GM18861 (cell line): ENCODE data around the gene LMO2.

Experiments used
- ATAC-seq: cut with Tn5 transposase; IDR thresholded peaks from one replicate; pipeline ENCODE4 v1.9.1; 2021; ENCODE audit not compliant: unreplicated experiment

LMO2 gene

DNA sequence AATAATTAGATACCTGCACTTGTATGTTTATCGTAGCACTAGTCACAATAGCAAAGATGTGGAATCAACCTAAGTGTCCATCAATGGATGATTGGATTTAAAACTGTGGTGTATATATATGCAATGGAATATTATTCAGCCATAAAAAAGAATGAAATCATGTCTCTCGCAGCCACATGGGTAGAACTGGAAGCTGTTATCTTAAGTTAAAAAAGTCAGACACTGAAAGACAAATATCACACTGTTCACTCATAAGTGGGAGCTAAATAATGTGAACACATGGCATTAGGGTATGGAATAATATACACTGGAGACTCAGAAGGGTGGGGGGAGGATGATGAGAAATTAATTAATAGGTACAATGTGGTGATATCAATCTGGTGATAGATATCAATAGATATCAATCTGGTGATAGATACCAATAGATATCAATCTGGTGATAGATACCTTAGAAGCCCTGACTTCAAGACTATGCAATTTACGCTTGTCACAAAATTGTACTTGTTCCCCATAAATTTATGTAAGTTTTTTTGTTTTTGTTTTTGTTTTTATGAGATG lies 2.0 kb downstream of the LMO2 start:
- ATAC-seq, result no peak

DNA sequence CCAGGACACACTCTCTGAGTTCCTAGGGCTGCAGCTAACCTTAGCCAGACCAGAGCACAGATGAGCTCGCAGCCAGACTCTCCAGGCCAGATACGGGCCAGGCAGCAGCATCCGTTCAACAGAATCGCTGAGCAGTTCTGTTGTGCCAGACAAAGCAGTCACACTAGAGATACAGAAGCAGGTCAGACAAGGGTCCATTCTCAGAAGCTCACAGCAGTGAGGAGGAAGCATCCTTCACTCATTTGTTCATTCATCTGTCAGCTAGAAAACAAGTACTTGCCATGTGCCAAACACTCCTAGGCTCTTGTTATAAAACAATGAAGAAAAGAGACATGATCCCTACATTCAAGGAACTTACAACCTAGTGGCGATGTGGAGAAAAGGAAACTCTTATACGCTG lies 2.6 kb downstream of the LMO2 start:
- no peak for ATAC-seq

DNA sequence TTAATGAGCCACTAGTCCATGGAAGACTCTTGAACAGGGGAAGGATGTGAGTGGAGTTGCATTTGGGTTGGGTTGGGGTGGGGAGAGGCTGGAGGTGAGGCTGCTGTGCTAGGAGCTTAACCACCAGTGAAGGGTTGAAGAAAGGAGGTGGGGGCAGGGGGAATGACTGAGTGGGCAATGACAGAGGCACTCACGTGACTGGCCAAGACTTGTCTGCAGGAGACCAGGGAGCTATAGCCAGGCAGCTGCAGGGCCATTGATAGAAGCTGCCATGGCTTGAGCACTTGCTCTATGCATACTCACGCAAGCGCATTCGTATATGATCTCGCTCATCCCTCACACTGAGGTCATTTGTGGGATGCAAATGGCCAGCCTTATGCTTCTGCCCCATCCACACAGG lies 4.0 kb downstream of the LMO2 start:
- ATAC-seq, result no peak

DNA sequence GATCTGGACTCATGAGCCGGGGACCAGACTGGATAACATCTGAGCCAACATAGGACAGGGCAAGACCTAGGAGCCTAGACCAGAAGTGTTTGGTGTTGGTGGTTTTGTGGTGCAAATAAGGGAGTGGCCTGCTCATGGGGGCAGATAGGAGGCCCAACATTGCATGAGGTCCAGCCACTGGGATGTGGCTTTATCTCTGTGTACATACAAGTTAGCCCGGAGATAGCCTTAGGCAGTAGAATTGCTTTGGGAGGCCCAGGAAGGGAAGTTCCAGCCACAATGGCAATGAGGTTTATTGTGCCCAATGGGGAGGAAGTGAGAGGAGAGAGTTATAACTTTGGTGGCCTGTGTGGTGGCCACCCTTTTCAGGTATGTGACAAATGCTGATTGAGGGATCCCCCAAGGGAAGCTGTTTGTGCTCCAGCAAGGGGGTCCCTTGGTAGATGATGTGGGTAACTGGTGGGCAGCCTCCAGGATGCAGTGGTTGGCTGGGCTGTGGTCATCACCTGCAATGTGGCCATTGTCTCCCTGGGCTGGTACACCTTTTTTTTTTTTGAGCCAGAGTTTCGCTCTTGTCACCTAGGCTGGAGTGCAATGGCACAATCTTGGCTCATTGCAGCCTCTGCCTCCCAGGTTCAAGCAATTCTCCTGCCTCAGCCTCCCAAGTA lies 6.4 kb downstream of the LMO2 start:
- ATAC-seq, result no peak

DNA sequence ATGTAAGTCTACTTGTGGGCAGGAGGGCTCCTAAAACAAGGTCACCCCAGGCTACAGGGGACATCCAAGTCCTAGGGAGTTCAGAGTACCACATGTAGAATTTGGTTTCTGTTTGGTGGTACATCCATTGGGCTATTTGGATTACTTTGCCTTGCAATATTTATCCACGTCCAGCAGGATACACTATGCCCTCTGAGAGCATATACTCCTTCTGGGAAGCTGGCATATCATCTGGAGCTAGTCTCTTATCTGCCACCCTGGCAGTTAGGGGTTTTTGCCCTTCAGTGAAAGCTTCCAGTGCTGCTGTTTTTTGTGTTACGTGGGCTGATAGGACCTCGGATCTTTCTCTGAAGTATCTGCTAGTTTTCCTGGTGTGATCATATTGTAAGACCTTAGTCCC lies 7.3 kb downstream of the LMO2 start:
- no peak for ATAC-seq

DNA sequence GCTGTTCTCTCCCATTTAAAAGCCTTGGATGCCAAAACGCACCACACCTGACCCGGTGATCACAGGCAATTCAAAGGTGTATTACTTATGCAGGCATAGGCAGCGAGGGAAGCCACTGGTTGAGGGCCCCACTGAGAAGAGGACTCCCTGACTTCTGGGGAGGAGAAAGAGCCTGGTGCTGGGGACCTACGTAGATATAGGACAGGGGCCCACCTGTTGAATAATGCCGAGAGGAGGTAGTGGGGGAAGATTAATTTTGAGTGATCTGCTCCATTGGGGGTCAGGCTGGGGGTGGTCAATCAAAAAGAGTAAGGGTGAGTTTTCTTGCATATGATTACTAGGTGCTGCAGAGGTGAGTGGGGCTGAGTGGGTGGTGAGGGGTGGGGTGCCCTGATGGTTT lies 7.8 kb downstream of the LMO2 start:
- ATAC-seq, result no peak

DNA sequence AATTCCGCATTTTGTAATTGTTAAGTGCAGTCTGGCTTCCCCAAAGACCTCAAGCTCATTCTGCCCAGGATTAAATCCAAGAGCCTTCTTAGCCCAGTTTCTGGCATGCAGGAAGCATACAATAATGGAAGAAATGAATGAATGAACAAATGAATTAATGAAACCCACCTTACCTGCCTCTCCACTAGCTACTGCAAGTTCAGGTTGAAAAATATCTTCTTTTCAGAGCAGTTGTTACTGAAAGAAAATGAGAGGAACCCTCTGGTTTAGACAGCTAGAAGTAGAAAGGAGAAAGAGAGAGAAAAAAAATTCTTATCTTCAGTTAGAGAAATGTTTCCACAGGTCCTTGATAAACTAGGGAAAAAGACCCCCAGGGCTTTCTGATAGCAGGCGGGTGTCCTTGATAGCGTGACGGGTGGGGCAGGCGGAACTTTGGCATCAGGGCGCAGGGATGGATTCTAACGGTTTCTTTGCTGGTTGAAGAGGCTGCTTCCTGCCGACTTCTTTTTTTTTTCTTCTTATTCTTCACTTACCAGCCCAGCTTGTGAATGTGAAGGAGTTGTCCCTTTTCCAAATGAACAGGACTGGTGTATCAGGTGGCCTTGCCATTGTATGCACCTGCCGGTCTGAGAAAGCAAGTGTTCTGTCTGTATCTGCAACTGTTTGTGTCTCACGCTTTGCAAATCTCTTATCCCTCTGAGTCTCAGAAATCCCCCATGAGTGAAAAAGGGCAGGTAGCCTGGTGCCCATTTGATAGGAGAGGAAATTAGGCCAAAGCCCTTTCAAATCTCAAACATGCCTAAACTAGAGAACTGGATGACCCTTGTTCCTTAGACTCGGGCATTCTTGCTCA lies 10.0 kb downstream of the LMO2 start:
- ATAC-seq, result no peak

DNA sequence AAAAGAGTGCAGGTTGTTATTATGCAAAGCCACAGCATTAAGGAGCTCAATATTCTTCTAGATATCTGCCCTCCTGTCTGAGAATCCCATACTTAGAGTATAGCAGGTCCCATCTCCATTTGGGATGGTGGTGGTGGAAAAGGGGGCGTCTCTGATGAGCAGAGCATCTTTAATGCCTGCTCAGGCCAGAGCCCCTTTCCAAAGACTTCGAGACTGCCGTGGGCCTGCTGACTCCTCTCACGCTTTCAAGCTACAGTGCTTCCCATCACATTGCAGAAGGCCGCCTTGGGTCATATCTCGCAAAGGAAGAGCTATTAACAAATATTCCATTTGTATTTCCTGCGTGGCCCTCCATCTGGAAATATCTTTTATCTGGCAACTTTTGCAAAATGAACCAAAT lies 10.9 kb downstream of the LMO2 start:
- no peak for ATAC-seq

DNA sequence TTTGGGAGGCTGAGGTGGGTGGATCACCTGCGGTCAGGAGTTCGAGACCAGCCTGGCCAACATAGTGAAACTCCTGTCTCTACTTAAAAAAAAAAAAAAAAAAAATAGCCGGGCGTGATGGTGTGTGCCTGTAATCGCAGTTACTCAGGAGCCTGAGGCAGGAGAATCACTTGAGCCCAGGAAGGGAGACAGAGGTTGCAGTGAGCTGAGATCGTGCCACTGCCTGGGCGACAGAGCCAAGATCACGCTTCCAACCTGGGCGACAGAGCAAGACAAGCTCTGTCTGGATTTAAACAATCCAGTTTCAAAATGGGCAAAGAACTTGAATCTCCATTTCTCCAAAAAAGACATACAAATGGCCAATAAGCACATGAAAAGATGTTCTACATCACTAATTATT lies 12.5 kb downstream of the LMO2 start:
- no peak for ATAC-seq

DNA sequence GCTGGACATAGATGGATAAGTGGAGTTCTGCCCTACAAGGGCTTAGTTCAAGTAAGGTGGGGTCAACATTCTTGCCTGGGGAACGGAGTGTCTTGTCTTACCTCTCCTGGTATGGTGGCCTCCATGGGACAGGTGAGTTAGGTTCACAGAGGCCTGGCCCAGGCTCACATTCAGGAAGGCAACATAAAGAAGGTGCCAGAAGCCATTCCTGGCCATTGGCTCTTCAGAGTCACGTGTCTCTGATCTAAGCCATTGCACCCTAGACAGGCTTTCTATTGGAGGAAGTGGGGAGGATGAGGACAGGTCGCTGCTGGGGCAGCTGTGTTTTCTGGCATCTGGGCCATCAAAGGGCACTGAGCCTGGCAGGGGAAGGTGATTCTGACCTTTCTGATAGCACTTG lies 14.8 kb downstream of the LMO2 start:
- no peak for ATAC-seq

DNA sequence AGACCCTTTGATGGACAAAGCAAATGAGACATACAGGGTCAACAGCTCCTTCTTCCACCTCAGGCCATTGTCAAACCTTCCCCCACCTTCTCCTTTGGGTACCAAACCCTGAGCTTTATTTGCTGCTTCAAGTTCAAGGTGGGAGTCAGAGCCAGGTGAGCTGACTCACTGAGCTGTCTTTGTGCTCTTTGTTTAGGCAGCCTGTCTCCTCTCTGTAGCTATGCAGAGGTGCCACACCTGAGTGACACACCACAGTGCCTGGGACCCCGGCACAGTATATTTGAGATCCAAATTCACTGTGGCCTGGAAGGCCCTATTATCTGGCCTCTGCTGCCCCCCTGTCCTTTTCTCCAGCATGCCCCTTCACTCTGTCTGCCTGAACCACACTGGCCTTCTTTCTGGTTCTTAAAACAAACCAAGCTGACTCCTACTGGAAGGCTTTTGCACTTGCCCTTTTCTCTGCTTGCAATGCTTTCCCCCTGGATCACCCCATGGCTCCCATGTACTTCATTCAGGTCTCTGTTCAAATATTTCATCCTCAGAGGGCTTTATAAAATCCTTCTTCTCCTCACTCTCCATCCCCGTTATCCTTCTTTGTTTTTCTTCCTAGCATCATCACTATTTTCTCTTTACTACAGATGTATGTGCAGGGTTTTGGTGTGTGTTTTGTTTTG lies 16.1 kb downstream of the LMO2 start:
- no peak for ATAC-seq

DNA sequence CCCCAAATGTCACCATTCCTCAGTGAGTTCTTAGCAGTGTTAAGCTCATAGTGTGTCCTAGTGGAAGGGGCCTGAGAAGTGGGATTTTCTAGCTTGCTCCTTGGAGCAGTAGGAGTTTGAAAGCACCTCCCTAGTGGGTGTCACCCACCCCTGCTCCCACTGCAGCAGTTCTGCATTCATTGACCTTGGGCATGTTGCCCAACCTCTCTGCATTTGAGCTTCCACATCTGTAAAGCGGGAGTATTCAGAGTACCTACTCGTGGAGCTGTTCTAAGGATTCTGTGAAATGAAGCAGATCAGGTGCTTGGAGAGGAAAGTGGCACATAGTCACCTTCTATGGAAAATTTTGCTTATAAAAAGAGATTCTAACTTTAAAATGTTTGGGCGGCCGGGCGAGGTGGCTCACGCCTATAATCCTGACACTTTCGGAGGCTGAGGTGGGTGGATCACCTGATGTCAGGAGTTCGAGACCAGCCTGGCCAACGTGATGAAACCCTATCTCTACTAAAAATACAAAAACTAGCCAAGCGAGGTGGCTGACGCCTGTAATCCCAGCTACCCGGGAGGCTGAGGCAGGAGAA lies 16.9 kb downstream of the LMO2 start:
- ATAC-seq, result no peak

DNA sequence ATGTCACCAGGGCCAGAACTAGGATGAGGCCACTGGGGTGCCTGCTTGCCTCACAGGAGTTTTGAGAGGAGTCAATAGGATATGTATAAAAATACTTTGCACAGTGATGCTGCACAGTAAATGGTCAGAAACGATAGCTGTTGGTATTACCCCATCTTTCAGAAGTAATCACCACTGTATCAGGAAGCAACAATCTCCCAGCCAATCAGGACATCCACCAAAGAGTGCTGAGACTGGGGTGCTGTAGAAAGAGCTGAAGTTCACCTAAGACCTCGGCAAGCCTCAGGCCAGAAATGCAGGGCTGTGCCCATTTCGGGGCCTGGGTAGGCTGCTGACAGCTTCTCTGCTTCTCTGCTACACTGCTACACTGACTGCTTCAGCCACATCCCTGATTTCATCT lies 17.4 kb downstream of the LMO2 start:
- no peak for ATAC-seq

DNA sequence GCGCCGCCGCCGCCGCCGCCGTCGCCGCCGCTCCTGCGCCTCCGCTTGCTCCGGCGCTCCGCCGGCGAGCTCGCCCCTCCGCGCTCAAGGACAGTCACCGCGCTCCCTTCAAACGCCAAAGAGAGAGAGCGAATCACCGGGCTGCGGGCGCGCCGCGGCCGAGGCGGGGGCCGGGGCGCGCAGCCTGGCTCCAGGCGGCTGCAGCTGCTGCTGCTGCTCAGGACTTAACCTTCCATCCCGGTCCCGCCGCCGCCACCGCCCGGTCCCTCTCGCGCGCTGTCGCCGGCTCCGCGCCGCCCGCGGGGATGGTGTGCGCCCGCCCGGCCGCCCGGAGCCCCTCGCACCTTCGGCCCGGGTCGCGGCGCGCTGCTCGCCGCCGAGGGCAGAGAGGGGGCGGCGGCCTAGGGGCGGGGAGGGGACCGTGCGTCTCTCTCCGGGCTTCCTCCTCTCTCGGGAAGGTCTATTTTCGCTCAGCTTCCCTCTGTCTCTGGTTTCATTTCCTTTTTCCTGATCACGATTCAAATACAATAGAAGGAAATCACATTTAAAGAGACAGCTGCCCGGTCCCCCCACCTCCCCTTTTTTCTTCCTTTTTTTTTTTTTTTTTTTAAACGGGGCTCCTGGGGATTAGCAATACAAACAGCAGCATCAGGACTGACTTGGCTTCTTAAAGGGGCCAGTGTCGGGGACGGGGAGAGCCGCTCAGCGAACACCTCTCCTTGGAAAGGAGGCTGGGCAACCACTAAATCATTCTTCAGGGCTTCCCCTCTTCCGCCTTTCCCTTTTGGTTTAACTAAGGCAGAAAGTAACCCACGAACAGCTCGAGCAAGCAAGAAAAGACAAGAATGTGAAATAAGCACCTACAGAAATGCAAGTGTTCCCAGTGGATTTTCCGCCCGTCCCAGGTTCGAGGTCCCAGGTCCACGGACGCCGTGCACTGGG lies 22.1 kb downstream of the LMO2 start:
- no peak for ATAC-seq

DNA sequence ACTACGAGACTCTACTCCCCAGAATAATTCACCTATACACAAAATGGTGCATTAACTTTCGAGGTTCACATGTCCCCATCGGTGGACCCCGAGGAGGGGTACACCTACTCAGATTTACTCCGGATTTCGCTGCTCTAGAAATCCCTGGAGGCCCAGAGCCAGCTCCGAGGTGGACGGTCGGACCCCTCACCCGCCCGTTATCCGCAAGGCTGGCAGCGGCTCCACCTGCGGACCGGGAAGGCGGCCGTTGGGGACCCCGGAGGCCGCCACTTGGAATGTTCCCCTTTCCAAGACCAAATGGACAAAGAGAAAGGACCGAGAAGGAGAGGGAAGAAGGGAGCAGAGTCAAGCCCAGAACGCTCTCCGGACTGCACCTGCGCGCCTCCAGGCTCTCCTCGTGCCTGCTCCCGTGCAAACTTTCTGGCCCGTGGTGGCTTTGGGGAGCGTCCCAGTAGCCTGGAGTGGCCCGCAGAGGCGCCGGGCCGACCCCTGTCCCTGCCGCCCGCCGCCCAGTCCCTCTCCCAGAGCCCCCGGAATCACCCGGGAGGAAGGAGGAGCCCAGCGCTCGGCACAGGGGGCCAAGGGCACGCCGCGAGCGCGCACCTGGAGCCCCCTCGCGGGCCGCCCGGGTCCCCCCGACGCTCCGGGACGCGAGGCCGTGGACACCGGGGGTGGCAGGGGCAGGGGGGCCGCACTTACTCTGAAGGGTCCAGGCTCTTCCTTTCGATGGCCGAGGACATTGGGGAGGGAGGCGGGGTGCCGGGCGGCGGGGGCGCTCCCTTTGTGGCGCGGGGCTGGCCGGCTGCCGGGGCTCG lies 23.0 kb downstream of the LMO2 start:
- ATAC-seq, result no peak

DNA sequence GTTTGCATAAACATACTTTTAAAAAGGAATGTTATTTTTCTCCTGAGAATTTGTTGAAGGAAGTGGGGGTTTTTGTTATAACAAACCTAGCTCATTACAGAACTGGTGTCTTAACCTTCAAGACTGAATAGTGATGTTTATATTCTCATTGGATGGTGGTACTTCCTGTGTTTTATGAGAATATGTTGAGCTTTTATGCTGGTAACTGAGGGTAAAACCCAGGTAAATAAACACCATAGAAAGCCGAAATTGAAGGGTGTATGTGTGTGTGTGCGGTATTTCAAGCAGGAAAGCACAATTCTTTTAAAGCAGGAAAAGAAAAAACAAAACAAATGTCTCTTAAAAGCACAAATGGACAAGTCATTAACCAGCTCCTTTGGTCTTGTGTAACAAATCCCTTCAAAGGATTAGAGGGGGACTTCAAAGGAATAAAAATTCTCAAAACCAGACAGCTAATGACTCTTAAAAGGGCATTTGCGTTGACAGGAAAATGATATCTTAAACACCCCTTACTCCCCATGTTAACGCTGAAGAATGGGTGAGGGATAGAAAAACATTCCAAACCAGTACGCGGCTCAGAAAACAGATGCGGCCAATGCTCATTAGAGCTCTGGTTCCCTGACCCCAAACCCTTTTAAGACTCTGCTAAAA lies 23.8 kb downstream of the LMO2 start:
- no peak for ATAC-seq

DNA sequence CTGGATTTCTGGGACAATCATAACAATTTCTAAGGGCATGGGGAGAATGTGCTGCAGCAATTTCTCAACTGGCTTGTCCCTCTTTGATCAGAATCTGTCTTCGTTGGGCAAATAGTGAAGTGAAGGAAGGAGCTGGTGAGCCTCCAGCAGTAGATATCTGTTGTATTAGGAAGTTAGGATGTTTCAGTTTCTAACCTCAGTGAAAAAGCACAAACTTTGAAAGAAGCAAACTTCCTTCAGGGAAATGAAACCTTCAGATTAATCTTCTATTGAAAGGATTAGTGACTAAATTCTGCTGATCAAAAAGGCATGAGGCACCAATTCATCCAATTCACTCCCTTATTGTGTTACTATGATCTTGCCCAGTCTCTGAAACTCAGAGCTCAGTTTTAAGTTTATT lies 24.3 kb downstream of the LMO2 start:
- ATAC-seq, result no peak

DNA sequence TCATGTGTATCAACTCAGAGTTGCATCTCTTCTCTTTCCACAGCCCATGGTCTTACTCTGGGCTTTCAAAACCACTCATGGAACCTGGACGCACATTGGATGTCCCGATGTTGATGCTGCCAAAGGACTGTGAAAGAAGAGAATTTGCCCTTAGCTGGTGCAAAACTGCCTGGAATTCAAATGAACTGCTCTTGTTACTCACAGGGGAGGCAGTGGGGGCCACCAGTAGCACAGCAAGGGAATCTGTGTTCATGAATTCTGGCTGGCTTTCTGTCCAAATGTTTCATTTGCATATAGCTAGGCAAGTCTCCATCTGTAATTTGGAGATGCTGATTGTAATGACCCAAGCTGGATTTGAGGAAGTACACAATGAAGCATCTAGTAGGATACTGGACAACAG lies 24.9 kb downstream of the LMO2 start:
- ATAC-seq, result no peak

DNA sequence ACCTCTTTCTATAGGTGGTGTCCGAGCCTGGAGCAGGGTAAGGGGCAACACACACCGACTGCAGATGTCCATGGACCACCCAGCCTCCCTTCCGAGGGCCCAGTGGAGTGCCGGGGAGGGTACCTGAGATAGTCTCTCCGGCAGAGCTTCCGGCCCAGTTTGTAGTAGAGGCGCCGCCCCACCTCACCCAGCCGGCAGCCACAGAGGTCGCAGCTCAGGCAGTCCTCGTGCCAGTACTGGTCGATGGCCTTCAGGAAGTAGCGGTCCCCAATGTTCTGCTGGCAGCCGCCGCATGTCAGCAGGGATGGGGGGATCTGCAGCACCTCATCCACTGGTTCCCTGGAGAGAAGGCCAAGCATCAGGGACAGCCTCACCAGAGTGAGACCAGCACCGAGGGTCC lies 27.4 kb downstream of the LMO2 start:
- no peak for ATAC-seq
